Dedifferentiated amniotic fluid mesenchymal stem cell (primary cell): ENCODE measurements around the gene TMEM59L.

ENCODE experiments used
- DNase-seq: peaks from one replicate; pipeline ENCODE4 v3.0.0-alpha.2; 2016; ENCODE audit errors: extremely low spot score

Gene TMEM59L

DNA sequence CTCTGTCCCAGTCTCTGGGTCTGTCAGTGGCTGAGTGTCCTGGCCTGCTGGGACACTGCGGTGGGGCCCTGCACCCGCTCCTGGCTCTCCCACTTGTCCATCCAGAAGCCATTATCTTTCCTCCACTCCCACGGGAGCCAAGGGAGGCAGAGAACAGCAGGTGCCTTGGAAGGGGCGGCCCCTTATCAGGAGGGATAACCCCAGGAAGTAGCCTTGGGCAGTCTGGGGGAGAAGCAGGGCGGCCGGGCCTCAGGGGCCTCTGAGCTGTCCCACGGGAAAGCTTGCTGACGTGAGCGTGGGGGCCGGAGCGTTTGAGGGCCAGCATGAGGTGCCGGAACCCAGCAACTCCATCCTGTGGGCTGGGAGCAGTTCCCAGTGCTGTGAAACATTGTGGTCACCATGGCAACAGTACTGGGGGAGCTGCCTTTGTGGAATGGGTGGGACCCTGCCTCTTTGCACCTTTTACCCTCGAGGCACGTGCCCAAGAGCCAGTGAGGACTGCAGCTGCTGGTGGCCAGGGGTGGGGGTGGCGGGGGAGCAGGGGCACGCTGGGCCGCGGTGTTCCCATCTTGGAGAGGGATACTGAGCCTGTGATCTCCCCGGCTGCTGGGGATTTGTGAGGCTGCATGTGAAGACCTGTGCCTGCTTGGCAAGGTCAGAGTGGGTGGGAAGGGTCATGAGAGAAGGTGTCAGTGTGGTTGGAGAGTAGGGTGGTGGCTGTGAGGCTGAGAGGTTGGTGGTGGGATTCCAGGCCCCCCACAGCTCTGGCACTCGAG is 45.1 kb downstream of the TMEM59L start:
- DNase-seq = no peak

DNA sequence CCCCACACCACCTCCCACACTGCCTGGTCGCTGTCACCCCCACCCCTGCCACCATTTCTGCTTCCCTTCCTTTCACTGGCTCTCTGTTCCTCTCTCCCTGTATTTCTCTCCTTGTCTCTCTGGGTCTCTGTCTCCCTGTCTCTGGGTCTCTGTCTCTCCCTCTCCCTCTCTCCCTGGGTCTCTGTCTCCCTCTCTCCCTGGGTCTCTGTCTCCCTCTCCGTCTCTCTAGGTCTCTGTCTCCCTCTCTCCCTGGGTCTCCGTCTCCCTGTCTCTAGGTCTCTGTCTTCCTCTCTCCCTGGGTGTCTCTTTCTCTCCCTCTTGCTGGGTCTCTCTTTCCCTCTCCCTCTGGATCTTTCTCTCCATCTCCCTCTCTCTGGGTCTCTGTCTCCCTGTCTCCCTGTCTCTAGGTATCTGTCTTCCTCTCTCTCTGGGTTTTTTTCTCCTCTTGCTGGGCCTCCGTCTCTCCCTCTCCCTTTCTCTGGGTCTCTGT is 45.7 kb downstream of the TMEM59L start:
- no peak for DNase-seq

DNA sequence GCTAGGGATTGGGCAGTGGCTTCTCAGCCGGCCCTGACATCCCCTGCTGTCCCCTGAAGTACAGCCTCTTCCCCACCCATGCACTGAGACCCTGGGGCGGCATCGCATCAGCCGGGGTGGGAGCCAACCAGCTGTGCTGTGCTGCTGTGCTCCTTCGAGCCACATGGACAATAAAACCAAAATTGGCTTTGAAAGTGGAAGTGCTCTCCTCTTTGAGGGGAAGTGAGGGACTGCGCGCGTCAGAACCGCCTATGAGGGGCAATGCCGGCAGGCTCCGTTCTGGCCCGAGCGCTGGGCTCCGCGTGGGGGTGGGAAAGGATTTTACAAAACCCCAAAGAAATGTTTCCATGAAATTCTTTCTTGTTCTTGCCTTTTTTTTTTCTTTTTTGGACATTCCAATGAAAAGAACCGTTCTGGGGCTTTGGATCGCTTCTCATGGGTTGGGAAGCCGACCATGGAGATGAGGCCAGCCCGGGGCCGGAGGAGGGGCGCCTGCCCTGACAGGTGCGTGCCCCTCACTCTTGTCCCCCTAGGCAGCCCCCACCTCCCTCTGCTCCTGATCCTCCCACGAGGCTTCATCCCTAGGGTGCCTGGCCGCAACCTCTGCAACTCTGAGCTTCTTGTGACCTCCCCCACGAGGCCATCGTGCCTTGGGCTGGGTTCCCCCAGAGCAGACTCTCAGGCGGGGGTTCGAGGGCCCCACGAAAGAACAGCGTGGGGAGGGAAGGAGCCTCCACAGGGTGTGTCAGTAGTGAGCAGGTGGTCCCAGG is 46.8 kb downstream of the TMEM59L start:
- DNase-seq = no peak

- DNase-seq = no peak
Observed at GRCh38 chr19:18660051-18660910, 47.6 kb downstream of the TMEM59L start.

- DNase-seq = no peak
Observed at GRCh38 chr19:18660939-18661670, 48.4 kb downstream of the TMEM59L start.

DNA sequence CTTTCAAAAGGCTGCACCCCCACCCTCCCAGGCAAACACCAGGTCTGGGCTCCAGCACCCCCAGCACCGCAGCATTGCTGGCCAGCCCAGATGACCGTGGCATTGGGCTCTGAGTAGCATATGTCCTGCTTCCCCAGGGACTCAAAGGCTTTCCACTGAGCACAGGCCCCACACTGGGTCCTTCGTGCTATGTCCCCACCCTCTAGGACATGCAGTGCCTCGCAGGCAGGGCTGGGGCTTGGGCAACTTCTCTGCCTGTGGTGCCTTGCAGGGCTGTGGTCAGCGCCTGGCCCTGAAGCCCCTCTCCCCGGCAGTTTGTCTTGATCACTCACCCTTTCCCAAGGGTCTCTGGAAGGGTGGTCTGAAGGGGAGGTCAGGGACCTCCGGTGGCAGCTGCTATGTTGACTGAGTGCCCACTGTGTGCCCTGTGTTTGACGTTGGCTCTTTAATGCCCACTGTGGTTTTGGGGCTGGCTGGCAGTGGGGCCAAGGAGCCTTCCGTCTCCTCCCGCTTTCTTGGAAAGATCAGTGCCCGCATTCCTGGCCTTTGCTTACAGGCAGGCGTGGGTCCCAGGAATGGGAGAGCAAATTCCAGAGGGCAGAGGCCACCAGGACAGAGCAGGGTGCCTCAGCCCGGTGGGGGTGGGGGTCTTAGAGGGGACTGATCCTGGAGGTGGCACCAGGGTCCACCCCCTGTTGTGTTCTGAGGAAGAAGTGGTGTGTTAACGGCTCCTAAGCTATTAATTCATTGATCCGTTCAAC is 50.5 kb downstream of the TMEM59L start:
- DNase-seq = no peak

GRCh38 chr19:18663940-18664530 is 51.4 kb downstream of the TMEM59L start:
- DNase-seq = no peak

DNA sequence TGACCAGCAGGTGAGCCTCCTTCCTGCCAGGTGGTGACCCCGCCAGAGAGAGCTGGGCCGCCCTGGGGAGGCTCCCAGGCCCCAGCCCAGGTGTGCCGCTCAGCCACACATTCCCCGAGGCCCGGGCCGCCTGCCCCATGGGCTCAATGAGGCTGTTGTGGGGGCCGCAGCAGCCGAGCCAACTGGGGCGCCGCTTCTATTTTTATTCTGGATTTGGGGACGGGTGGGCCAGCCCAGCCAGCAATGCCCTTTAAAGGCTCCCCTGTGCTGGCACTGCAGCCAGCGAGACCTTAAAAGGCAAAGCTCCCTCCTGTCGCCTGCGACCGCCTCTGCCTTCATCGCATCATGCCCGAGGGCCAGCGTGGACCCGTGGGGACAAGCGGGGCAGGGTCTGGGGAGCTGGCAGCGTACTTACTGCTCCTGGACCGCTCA is 53.1 kb downstream of the TMEM59L start:
- DNase-seq = no peak

GRCh38 chr19:18666317-18666716 is 53.6 kb downstream of the TMEM59L start:
- no peak for DNase-seq

GRCh38 chr19:18666784-18667183 is 54.1 kb downstream of the TMEM59L start:
- DNase-seq = no peak

DNA sequence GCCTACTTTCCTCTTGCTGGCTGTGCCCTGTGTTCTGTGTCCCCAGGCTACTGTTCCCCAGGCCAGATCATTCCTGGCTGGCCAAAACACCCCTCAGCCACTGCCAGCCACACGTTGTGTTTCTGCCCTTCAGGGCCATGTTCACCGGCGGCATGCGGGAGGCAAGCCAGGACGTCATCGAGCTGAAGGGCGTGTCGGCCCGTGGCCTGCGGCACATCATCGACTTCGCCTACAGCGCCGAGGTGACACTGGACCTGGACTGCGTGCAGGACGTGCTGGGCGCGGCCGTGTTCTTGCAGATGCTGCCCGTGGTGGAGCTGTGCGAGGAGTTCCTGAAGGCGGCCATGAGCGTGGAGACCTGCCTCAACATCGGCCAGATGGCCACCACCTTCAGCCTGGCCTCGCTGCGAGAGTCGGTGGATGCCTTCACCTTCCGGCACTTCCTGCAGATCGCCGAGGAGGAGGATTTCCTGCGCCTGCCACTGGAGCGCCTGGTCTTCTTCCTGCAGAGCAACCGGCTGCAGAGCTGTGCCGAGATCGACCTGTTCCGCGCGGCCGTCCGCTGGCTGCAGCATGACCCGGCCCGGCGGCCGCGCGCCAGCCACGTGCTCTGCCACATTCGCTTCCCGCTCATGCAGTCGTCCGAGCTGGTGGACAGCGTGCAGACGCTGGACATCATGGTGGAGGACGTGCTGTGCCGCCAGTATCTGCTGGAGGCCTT is 55.0 kb downstream of the TMEM59L start:
- DNase-seq = no peak

- DNase-seq = no peak
Observed at GRCh38 chr19:18668252-18668631, 55.6 kb downstream of the TMEM59L start.

GRCh38 chr19:18668744-18669523 is 56.3 kb downstream of the TMEM59L start:
- DNase-seq = no peak

GRCh38 chr19:18669524-18669817 is 56.8 kb downstream of the TMEM59L start:
- no peak for DNase-seq

DNA sequence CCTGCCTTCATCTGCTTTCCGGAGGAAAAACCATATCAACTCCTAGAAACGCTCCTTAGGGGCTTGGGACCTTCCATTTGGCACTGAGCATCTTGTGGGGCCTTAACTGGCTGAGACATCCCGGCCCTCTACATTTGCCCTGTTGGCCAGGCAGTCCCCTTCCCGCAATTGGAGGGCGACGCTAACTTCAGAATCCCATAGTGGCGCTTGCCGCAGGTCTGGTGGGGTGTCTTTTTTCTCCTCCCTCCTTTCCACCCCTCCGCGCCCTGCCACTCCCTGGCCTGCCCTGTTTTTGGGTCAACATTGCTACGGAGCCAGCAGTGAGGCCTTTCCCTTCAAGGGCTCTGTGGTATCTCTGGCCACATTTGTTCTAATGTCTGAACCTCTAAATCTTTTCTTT is 57.2 kb downstream of the TMEM59L start:
- DNase-seq = no peak

- no peak for DNase-seq
Observed at GRCh38 chr19:18670312-18670711, 57.6 kb downstream of the TMEM59L start.
